ENCODE results near the gene CASK. TPM values are rescaled to one million over a fixed set of nuclear protein-coding genes. Genes with fewer than 3 reads are reported as not detected.

CASK gene
- total RNA-seq, 1 donor from 2014 or later = 58.8 TPM

GRCh38 chrX:41868392-41868977, 54.9 kb downstream of the CASK start:
- no peak for DNase-seq (ENCODE audit: low read depth)
- TF ChIP-seq CTCF (conservative IDR thresholded peaks at IDR 0.05; ENCODE audit: low read depth, low read length) = no peak
- H3K4me3 ChIP-seq (ENCODE audit: low read depth, low read length) = no peak overlapping the region

- no peak for DNase-seq (ENCODE audit: low read depth)
- H3K4me3 ChIP-seq (ENCODE audit: low read depth, low read length) = no peak overlapping the region
- TF ChIP-seq CTCF (conservative IDR thresholded peaks at IDR 0.05; ENCODE audit: low read depth, low read length) = peak; percentile 16
Measured at GRCh38 chrX:41863343-41864203, 59.8 kb downstream of the CASK start.

GRCh38 chrX:41862562-41863184, 60.7 kb downstream of the CASK start:
- DNase-seq (ENCODE audit: low read depth) = no peak
- TF ChIP-seq CTCF (conservative IDR thresholded peaks at IDR 0.05; ENCODE audit: low read depth, low read length) = no peak

GRCh38 chrX:41858161-41858775, 65.1 kb downstream of the CASK start:
- DNase-seq (ENCODE audit: low read depth) = no peak
- TF ChIP-seq CTCF (conservative IDR thresholded peaks at IDR 0.05; ENCODE audit: low read depth, low read length) = no peak
- H3K4me3 ChIP-seq (ENCODE audit: low read depth, low read length) = no peak overlapping the region

More at GRCh38 chrX:41862562-41863184, 60.7 kb downstream of the CASK start:
- H3K4me3 ChIP-seq (ENCODE audit: low read depth, low read length) = no peak overlapping the region

- no peak for TF ChIP-seq CTCF (conservative IDR thresholded peaks at IDR 0.05; ENCODE audit: low read depth, low read length)
- DNase-seq (ENCODE audit: low read depth) = no peak
- no peak overlapping the region for H3K4me3 ChIP-seq (ENCODE audit: low read depth, low read length)
Measured at GRCh38 chrX:41857670-41858069, 65.7 kb downstream of the CASK start.

- no peak for DNase-seq (ENCODE audit: low read depth)
- no peak for TF ChIP-seq CTCF (conservative IDR thresholded peaks at IDR 0.05; ENCODE audit: low read depth, low read length)
- H3K4me3 ChIP-seq (ENCODE audit: low read depth, low read length) = no peak overlapping the region
Measured at GRCh38 chrX:41846714-41847113, 76.6 kb downstream of the CASK start.

Measured in epithelial cell of proximal tubule (primary cell).